Myocyte (in vitro differentiated cells): Measurements from ENCODE around the gene COL15A1. TPM values are rescaled to one million over a fixed set of nuclear protein-coding genes. Genes with fewer than 3 reads are reported as not detected.

Source experiments
- DNase-seq: peaks from one replicate; pipeline ENCODE4 v3.0.0-alpha.2; 2012; ENCODE audit warnings: low read depth
- total RNA-seq: library from RNA; depleted of rRNA; stranded (reverse); fragments of >200 nt; gene quantifications from 2 replicates; pipeline ENCODE4 v1.2.3, GENCODE V29; 2014

Gene COL15A1
- total RNA-seq, 1 donor from 2014 or later: 7.0 TPM

- DNase-seq: no peak
These were observed 48.6 kb downstream of the COL15A1 start for GRCh38 chr9:98992107-98992884.

- DNase-seq: peak; percentile 80
These were observed 49.3 kb downstream of the COL15A1 start for GRCh38 chr9:98992885-98993569.

GRCh38 chr9:98993570-98993945, 49.9 kb downstream of the COL15A1 start:
- no peak for DNase-seq

GRCh38 chr9:98994172-98995058, 50.7 kb downstream of the COL15A1 start:
- DNase-seq: no peak

- peak; percentile 53 for DNase-seq
These were observed 51.5 kb downstream of the COL15A1 start for GRCh38 chr9:98995059-98995671.

DNA sequence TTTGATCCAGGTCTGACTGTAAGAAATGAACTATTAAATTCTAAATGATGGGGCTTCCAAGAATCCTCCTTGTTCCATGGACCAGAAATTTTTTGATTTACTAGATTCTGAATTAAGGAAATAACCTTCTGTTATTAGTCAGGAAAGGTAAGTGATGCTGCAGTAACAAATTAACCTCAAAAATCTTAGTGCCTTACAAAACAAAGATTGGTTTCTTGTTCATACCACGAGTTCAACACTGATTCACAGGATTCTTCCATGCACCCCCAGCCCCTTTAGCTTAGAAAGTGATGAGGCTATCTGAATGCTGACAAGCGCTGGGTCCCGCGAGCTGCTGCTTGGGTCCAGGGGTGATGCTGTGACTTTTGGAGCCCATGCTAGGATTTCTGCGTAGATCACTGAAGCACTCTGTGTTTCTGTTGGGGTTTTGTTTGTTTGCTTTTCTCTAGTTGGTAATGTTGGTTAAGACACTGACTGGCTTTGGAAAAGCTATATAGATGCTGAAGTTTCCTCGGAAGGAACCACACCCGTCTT, 52.3 kb downstream of the COL15A1 start:
- no peak for DNase-seq

DNA sequence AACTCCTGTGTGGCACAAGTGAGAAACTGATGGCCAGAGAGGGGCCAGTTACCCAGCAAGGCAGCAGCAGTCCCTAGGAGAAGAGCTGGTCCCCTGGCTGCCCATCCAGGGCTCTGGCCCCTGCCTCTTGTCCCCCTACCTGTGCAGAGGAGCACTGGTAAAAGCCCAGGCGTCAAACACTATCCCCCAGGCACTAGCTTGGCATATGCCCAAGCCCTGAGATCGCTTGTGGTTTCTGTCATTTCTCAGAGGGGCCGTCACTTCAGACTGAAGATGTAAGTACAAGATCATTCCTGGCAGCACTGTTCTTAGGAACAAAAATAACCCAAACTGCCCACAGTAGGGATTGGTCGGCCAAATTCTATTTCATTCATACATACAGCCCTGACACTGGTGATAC, 53.9 kb downstream of the COL15A1 start:
- peak; percentile 81 for DNase-seq

DNA sequence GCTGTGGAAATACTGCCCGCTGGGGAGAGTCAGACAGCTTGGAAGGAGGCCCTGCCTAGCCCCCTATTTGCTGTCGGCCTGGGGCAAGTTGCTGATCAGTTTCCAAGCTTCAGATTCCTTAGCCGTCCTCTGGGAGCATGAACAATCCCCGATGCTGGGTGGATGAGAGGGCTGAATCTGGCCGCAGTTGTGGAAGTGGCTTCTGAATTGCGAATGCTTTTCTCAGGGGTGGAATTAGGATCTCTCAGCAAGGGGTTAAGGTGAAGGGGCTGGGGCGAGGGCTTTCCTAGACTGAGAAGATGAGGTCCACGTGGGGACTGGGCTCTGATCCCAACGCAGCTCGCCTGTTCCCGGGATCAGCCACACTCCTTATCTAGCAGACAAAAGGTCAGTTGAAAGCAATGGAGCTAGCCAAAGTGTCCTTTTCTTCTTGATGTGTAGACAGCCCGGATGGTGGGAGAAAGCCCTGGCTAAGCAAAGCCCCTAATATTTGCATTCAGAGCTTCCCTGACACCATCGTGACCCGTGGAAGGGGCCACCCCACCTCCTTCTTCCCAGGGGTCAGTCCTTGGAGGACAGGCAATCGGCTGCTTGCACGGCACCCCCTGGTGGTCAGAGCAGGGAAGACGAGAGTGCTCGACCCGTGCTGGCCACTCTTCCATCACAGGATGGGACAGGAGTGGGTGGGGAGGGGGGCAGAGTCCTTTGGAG, 54.9 kb downstream of the COL15A1 start:
- peak; percentile 77 for DNase-seq

- DNase-seq: no peak
These were observed 55.4 kb downstream of the COL15A1 start for GRCh38 chr9:98999152-98999525.

DNA sequence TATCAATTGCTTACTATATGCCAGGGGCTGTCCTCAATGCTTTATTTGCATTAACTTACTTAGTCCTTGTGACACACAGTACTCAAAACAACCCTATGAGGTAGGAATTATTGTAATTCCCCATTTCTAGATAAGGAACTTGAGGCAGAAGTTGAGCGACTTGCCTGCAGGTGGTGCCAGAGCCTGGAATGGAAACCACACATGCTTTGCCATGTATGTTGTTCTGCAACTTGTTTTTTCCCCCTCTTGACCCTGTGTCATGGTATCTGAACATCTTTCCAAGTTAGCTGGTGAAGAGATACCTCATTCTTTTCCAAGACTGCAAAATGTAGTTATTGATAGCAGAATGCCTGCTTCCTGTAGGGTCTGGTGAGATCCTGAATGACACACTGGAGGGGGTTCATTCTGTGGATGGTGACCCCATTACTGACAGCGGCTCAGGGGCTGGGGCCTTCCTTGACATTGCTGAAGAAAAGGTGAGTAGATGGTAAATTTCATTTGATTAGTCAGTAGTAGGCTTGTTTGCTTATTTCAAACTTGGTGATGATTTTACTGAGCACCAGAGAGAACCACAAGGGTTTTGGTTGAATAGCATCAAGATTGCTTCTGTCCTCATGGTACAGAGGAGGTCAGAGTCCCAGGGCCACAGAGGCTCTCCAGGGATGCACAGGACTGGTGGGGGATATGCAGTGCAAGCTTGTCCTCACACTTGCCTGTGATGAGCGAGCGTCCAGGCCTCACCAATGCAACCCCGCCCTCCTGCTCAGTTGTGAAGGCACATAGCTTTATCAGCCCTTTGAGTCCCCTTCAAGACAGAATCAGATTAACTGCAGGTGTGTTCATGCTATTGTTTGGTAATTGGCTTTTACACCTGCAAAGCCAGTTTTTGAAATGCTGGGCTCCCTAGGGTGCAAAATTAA, 57.0 kb downstream of the COL15A1 start:
- DNase-seq: peak; percentile 72

DNA sequence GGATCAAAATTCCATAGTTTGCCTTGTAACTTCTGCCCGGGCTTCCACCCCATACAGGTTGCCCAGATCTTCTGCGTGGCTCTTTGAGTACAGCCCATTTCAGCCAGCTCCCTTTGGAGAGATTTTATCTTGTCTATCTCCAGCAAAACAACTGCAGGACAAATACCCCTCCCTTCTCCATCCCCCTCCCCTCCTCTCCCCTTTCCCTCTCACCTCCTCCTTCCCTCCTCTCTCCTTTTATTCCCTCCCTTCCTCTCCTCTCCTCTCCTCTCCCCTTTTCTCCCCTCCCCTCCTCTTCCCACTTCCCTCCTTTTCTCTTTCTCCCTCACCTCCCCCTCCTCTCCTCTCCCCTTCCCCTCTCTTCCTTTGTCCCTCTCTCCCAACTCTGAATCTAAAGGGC, 58.2 kb downstream of the COL15A1 start:
- no peak for DNase-seq

DNA sequence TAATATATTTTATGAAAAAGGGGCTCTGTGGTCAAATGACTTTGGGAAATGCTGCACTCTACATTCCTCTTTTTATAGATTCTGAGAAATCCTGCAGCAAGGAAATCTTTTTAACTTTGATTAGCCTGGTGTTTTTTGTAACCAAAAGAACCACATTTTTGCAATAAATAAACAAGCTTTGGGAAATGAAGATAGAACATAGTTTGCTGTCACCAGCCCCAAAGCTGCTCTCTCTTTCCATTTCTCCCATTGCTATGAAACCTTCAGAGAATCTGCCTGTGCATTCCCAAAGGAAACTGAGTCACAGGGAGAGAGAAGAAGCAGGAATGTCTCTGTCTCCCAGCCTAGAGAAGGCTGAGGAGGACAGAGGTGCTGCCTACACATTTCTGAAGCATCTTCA, 59.0 kb downstream of the COL15A1 start:
- no peak for DNase-seq

- no peak for DNase-seq
These were observed 59.6 kb downstream of the COL15A1 start for GRCh38 chr9:99003308-99003707.

GRCh38 chr9:99004115-99004514, 60.4 kb downstream of the COL15A1 start:
- DNase-seq: no peak

- no peak for DNase-seq
These were observed 61.2 kb downstream of the COL15A1 start for GRCh38 chr9:99004717-99005460.

- DNase-seq: no peak
These were observed 61.9 kb downstream of the COL15A1 start for GRCh38 chr9:99005651-99006050.

GRCh38 chr9:99006511-99006910, 62.8 kb downstream of the COL15A1 start:
- DNase-seq: no peak

GRCh38 chr9:99006979-99007378, 63.3 kb downstream of the COL15A1 start:
- no peak for DNase-seq

DNA sequence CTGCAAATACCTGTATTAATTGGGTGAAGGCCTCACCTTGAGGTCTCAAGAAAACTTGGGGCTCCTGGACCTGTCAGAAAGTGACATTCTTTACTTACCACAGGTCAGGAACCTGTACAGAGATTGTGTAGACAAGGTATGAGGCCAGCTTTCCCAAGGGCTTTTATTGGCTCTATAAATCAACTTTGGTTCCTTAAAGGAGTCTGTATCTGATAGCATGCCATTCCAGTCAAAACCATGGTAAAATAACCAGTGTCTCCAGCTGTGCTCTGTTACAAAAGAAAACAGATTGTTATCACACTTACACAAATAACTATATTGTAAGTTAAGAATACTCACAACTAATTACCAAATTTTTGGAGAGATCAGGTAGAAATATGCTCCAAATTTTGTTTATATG, 64.5 kb downstream of the COL15A1 start:
- no peak for DNase-seq
